SK-N-SH (cell line): ENCODE measurements around the gene MANSC4. TPM values are rescaled to one million over a fixed set of nuclear protein-coding genes. Genes with fewer than 3 reads are reported as not detected.
A peak's percentile ranks its signal among the peaks of the same experiment; 100 is the strongest.

ENCODE experiments used
- CTCF ChIA-PET: fragments of 300-600, 350-600 bp; formaldehyde crosslinking; extraction: SDS; loops from one replicate; lab custom pipeline; 2021; lab: Yijun Ruan, JAX
- POLR2A ChIA-PET: fragments of 350-600 bp; sonication (Branson Sonifier 250); formaldehyde crosslinking; extraction: SDS; loops from one replicate; lab custom pipeline; 2020; ENCODE audit warnings: antibody characterized with exemption, inconsistent platforms; lab: Yijun Ruan, JAX
- DNase-seq: peaks from one replicate; pipeline ENCODE4 v3.0.0; 2012
- H2AFZ ChIP-seq: fragments of 200-600 bp; sonication (generic); 2 replicates; pipeline ENCODE4 v1.8.1; 2016; ENCODE audit warnings: antibody characterized with exemption, mild to moderate bottlenecking, low read depth
- H3F3A ChIP-seq: fragments of 200-600 bp; sonication (generic); replicated peaks from 2 replicates; pipeline ENCODE3; 2016; ENCODE audit warnings: antibody characterized with exemption, mild to moderate bottlenecking; ENCODE audit not compliant: insufficient read depth
- H3K27ac ChIP-seq, 2 experiments: fragments of 200-500 bp in 1 of 2; fragments of 200-600 bp in 1 of 2; sonication (Bioruptor generic) in 1 of 2; sonication (generic), shearing (Covaris generic) in 1 of 2; 2 replicates each; pipeline versions ENCODE4 v1.5.1 to v1.6.1; 2014 to 2016; ENCODE audit warnings: low read depth in 2 of 2, inconsistent platforms in 1 of 2, low read length in 1 of 2, mild to moderate bottlenecking in 1 of 2, mixed read lengths in 1 of 2
- H3K27me3 ChIP-seq: fragments of 200-600 bp; sonication (generic), shearing (Covaris generic); 2 replicates; pipeline ENCODE4 v1.6.1; 2016; ENCODE audit warnings: mixed run types; ENCODE audit not compliant: insufficient read depth
- H3K36me3 ChIP-seq, 2 experiments: fragments of 200-500 bp in 1 of 2; fragments of 200-600 bp in 1 of 2; sonication (Bioruptor generic) in 1 of 2; sonication (generic) in 1 of 2; replicated peaks in 1 of 2; 2 replicates each; pipeline versions ENCODE3 to v1.5.1; 2014 to 2016; ENCODE audit warnings: low read length in 1 of 2, mild to moderate bottlenecking in 1 of 2; ENCODE audit not compliant: insufficient read depth in 2 of 2, control insufficient read depth in 1 of 2
- H3K4me1 ChIP-seq, 2 experiments: fragments of 200-500 bp in 1 of 2; fragments of 200-600 bp in 1 of 2; sonication (Bioruptor generic) in 1 of 2; sonication (generic), shearing (Covaris generic) in 1 of 2; 2 replicates each; pipeline versions ENCODE4 v1.5.1 to v1.6.1; 2014 to 2016; ENCODE audit warnings: low read depth in 1 of 2, low read length in 1 of 2, mixed run types in 1 of 2; ENCODE audit not compliant: insufficient read depth in 2 of 2, control insufficient read depth in 1 of 2
- H3K4me2 ChIP-seq: fragments of 200-600 bp; sonication (generic), shearing (Covaris generic); 2 replicates; pipeline ENCODE4 v1.6.1; 2017; ENCODE audit warnings: mixed run types
- H3K4me3 ChIP-seq, 2 experiments: fragments of 200-500 bp in 1 of 2; fragments of 200-600 bp in 1 of 2; sonication (Bioruptor generic) in 1 of 2; sonication (generic), shearing (Covaris generic) in 1 of 2; 2 replicates each; pipeline versions ENCODE4 v1.5.1 to v1.8.1; 2014 to 2016; ENCODE audit warnings: low read depth in 2 of 2, inconsistent platforms in 1 of 2, low read length in 1 of 2, mild to moderate bottlenecking in 1 of 2, mixed read lengths in 1 of 2, moderate library complexity in 1 of 2
- H3K79me2 ChIP-seq: fragments of 200-600 bp; sonication (generic); 2 replicates; pipeline ENCODE4 v1.8.1; 2017; ENCODE audit warnings: mild to moderate bottlenecking; ENCODE audit not compliant: insufficient read depth
- H3K9ac ChIP-seq: fragments of 200-600 bp; sonication (generic); 2 replicates; pipeline ENCODE4 v1.6.1; 2017; ENCODE audit warnings: mixed run types
- H3K9me2 ChIP-seq: fragments of 200-600 bp; sonication (generic); 2 replicates; pipeline ENCODE4 v1.6.1; 2017; ENCODE audit warnings: mixed run types
- H3K9me3 ChIP-seq: fragments of 200-600 bp; sonication (generic); 2 replicates; pipeline ENCODE4 v1.6.1; 2017; ENCODE audit warnings: mixed run types, mild to moderate bottlenecking, moderate library complexity
- H4K20me1 ChIP-seq: fragments of 200-600 bp; sonication (generic); 2 replicates; pipeline ENCODE4 v1.6.1; 2017; ENCODE audit warnings: mild to moderate bottlenecking, mixed run types; ENCODE audit not compliant: insufficient read depth
- CHD2 ChIP-seq: fragments of 150-350 bp; IDR thresholded peaks from 2 replicates; pipeline ENCODE4 v1.6.1; 2018; ENCODE audit warnings: low read length; ENCODE audit not compliant: partially characterized antibody
- ELF1 ChIP-seq: IDR thresholded peaks from 2 replicates; pipeline ENCODE4 v1.4.0; 2012
- FOSL2 ChIP-seq: IDR thresholded peaks from 2 replicates; pipeline ENCODE4 v1.4.0; 2012; ENCODE audit warnings: low read depth, mild to moderate bottlenecking, moderate library complexity, borderline replicate concordance
- GABPA ChIP-seq: IDR thresholded peaks from 2 replicates; pipeline ENCODE4 v1.4.0; 2012; ENCODE audit warnings: low read depth, mild to moderate bottlenecking
- NFIC ChIP-seq: IDR thresholded peaks from 2 replicates; pipeline ENCODE4 v1.4.0; 2012; ENCODE audit warnings: borderline replicate concordance
- NRF1 ChIP-seq: IDR thresholded peaks from 2 replicates; pipeline ENCODE4 v1.6.1; 2012; ENCODE audit warnings: low read depth, mild to moderate bottlenecking, low read length
- SIN3A ChIP-seq: IDR thresholded peaks from 2 replicates; pipeline ENCODE4 v1.6.1; 2012; ENCODE audit warnings: low read depth, mild to moderate bottlenecking, low read length, moderate library complexity, borderline replicate concordance
- SMC3 ChIP-seq: IDR thresholded peaks from 2 replicates; pipeline ENCODE4 v1.6.1; 2012; ENCODE audit warnings: low read depth, low read length, improper control_type of control experiment
- TAF1 ChIP-seq: IDR thresholded peaks from 2 replicates; pipeline ENCODE4 v1.6.1; 2012; ENCODE audit warnings: low read depth, mild to moderate bottlenecking, low read length, moderate library complexity, borderline replicate concordance
- YY1 ChIP-seq: IDR thresholded peaks from 2 replicates; pipeline ENCODE4 v1.4.0; 2012; ENCODE audit warnings: low read depth, mild to moderate bottlenecking
- WGBS: methylation state at CpG from one replicate; pipeline ENCODE4 v1.1.6; 2017; ENCODE audit warnings: low lambda C conversion rate; 5-methylcytosine and 5-hydroxymethylcytosine counted together
- polyA plus RNA-seq, 3 experiments: library from polyadenylated mRNA; depleted of rRNA; stranded (reverse); fragments of >200 nt; gene quantifications; 2 replicates each; pipeline ENCODE4 v1.2.3, GENCODE V29; 2012
- TF ChIP-seq, protein P1 (sequence below): fragments of 200-600 bp; sonication (generic); IDR thresholded peaks from 2 replicates; pipeline ENCODE4 v1.6.1; 2017; ENCODE audit warnings: antibody characterized with exemption, mild to moderate bottlenecking, moderate library complexity
- TF ChIP-seq, protein P2 (sequence below): IDR thresholded peaks from 2 replicates; pipeline ENCODE4 v1.6.1; 2012; ENCODE audit warnings: mild to moderate bottlenecking, low read depth, low read length, moderate library complexity

MANSC4 gene
- polyA plus RNA-seq (2012; rRNA removed): not detected in 2 replicates
- 0.04 and 0.07 TPM in 2 replicates for polyA plus RNA-seq (2012; cell fraction: cytosol; rRNA removed)
- polyA plus RNA-seq (2012; cell fraction: nucleus; rRNA removed): 0.08 TPM in 1 of 2 replicates, not detected in the other

DNA sequence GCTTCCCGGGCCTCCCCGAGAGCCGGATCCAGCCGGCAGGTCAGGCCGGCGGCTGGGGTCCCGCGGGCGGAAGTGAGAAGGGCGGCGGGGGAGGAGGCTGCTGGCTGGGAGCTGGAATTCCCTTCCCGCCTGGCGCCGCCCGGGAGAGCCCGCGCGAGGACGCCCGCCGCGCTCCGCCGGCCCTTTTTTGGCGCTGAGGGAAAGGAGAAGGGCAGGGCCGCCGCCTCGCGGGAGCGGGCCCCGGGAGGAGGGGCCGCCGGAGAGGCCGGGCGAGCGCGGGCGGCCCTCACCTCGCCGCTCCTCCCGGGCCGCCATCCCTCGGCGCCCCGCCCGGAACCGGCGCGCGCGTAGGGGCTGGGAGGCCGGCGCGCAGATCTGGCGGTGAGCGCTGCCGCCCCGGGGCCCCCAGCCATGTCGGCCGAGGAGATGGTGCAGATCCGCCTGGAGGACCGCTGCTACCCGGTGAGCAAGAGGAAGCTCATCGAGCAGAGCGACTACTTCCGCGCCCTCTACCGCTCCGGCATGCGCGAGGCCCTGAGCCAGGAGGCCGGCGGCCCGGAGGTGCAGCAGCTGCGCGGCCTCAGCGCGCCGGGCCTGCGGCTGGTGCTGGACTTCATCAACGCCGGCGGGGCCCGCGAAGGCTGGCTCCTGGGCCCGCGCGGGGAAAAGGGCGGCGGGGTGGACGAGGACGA lies at the start of gene MANSC4, which contains the start of gene KLHL42:
Gene MANSC4 (minus strand): TSS at position 317 of the 692 bp plus-strand sequence. CDS start 8,960 bp downstream, outside the sequence.
Gene KLHL42 (plus strand): TSS at position 314 of the 692 bp plus-strand sequence. CDS start 98 bp downstream, at position 412.
- no peaks in the 10 kb centered on the region for H3K9me3 ChIP-seq
- CTCF ChIA-PET: interaction anchor here (0.6 to 2.1 kb wide), 12 partner anchors 9 to 161 kb away, joined by 3 to 10 read pairs (median 4); no protein-coding TSS in a partner anchor
- H3K9ac ChIP-seq: peak within 1 kb of the TSS; percentile 88
- peaks cover 8 to 14% of the 10 kb centered on the region in 2 experiments for H3K36me3 ChIP-seq
- TF ChIP-seq ELF1 (peak; percentile 23; the same call in 1 of the 2 replicates), TAF1 (peak; percentile 42; the same call in 1 of the 2 replicates), NFIC (peak; percentile 19; the same call in 1 of the 2 replicates), CHD2 (peak; percentile 22), FOSL2 (no peak), YY1 (peak; percentile 67), SMC3 (no peak), SIN3A (peak; percentile 35; the same call in 1 of the 2 replicates), GABPA (peak; percentile 8; the same call in 1 of the 2 replicates), NRF1 (0 out of 2 replicates have a peak, but pooled peaks have one; percentile 13)
- TF ChIP-seq, protein P1, sequence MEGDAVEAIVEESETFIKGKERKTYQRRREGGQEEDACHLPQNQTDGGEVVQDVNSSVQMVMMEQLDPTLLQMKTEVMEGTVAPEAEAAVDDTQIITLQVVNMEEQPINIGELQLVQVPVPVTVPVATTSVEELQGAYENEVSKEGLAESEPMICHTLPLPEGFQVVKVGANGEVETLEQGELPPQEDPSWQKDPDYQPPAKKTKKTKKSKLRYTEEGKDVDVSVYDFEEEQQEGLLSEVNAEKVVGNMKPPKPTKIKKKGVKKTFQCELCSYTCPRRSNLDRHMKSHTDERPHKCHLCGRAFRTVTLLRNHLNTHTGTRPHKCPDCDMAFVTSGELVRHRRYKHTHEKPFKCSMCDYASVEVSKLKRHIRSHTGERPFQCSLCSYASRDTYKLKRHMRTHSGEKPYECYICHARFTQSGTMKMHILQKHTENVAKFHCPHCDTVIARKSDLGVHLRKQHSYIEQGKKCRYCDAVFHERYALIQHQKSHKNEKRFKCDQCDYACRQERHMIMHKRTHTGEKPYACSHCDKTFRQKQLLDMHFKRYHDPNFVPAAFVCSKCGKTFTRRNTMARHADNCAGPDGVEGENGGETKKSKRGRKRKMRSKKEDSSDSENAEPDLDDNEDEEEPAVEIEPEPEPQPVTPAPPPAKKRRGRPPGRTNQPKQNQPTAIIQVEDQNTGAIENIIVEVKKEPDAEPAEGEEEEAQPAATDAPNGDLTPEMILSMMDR: peak; percentile 11; the same call in 1 of the 2 replicates
- TF ChIP-seq, protein P2, sequence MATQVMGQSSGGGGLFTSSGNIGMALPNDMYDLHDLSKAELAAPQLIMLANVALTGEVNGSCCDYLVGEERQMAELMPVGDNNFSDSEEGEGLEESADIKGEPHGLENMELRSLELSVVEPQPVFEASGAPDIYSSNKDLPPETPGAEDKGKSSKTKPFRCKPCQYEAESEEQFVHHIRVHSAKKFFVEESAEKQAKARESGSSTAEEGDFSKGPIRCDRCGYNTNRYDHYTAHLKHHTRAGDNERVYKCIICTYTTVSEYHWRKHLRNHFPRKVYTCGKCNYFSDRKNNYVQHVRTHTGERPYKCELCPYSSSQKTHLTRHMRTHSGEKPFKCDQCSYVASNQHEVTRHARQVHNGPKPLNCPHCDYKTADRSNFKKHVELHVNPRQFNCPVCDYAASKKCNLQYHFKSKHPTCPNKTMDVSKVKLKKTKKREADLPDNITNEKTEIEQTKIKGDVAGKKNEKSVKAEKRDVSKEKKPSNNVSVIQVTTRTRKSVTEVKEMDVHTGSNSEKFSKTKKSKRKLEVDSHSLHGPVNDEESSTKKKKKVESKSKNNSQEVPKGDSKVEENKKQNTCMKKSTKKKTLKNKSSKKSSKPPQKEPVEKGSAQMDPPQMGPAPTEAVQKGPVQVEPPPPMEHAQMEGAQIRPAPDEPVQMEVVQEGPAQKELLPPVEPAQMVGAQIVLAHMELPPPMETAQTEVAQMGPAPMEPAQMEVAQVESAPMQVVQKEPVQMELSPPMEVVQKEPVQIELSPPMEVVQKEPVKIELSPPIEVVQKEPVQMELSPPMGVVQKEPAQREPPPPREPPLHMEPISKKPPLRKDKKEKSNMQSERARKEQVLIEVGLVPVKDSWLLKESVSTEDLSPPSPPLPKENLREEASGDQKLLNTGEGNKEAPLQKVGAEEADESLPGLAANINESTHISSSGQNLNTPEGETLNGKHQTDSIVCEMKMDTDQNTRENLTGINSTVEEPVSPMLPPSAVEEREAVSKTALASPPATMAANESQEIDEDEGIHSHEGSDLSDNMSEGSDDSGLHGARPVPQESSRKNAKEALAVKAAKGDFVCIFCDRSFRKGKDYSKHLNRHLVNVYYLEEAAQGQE: no peak
- 4% methylated on average over 13 of the region's 92 CpGs for WGBS
- peak within 1 kb of the TSS; percentile 92 for H3K4me2 ChIP-seq
- H4K20me1 ChIP-seq: no peaks in the 10 kb centered on the region
- POLR2A ChIA-PET: interaction anchor here (0.7 to 1.9 kb wide), 13 partner anchors 11 to 1601 kb away, joined by 3 to 11 read pairs (median 3); partner anchors contain the start of gene ERGIC2
- peak within 1 kb of the TSS; percentile 79 to 85 for H3K4me3 ChIP-seq
- peaks cover 49% of the 10 kb centered on the region for H3K79me2 ChIP-seq
- peak within 1 kb of the TSS; percentile 79 to 97 for H3K27ac ChIP-seq
- H2AFZ ChIP-seq: peak within 1 kb of the TSS; percentile 91
- H3F3A ChIP-seq: peaks cover 17% of the 10 kb centered on the region
- peak; percentile 92 for DNase-seq
- no peaks in the 10 kb centered on the region for H3K9me2 ChIP-seq
- peaks cover 12 to 22% of the 10 kb centered on the region in 2 experiments for H3K4me1 ChIP-seq
- no peaks in the 10 kb centered on the region for H3K27me3 ChIP-seq
